Ishikawa (cell line): ENCODE measurements around the gene IFNG-AS1.

Source experiments
- CEBPB ChIP-seq: IDR thresholded peaks from 2 replicates; pipeline ENCODE4 v1.6.1; 2012
- CREB1 ChIP-seq: IDR thresholded peaks from 2 replicates; pipeline ENCODE4 v1.6.1; 2012; ENCODE audit warnings: low read depth
- EGR1 ChIP-seq: IDR thresholded peaks from 2 replicates; pipeline ENCODE4 v1.6.1; 2012
- EP300 ChIP-seq: IDR thresholded peaks from 2 replicates; pipeline ENCODE4 v1.6.1; 2012; ENCODE audit warnings: borderline replicate concordance
- FOXM1 ChIP-seq: IDR thresholded peaks from 2 replicates; pipeline ENCODE4 v1.6.1; 2012; ENCODE audit warnings: low read depth, borderline replicate concordance
- MAX ChIP-seq: IDR thresholded peaks from 2 replicates; pipeline ENCODE4 v1.6.1; 2012
- NFIC ChIP-seq: IDR thresholded peaks from 2 replicates; pipeline ENCODE4 v1.6.1; 2012
- RAD21 ChIP-seq: IDR thresholded peaks from 2 replicates; pipeline ENCODE4 v1.6.1; 2012; ENCODE audit warnings: low read depth
- REST ChIP-seq: IDR thresholded peaks from 2 replicates; pipeline ENCODE4 v1.6.1; 2012; ENCODE audit warnings: low read depth, mild to moderate bottlenecking
- TAF1 ChIP-seq: IDR thresholded peaks from 2 replicates; pipeline ENCODE4 v1.6.1; 2012; ENCODE audit warnings: low read depth, mild to moderate bottlenecking
- TCF12 ChIP-seq: IDR thresholded peaks from 2 replicates; pipeline ENCODE4 v1.6.1; 2012; ENCODE audit warnings: low read depth
- TEAD4 ChIP-seq: IDR thresholded peaks from 2 replicates; pipeline ENCODE4 v1.6.1; 2012
- USF1 ChIP-seq: IDR thresholded peaks from 2 replicates; pipeline ENCODE4 v1.6.1; 2012
- YY1 ChIP-seq: IDR thresholded peaks from 2 replicates; pipeline ENCODE4 v1.6.1; 2012; ENCODE audit warnings: low read depth

- TF ChIP-seq REST (no peak), TCF12 (no peak), EGR1 (no peak), TAF1 (no peak), CEBPB (no peak), EP300 (no peak), YY1 (no peak), MAX (no peak), FOXM1 (no peak), RAD21 (no peak), NFIC (no peak), TEAD4 (no peak), USF1 (no peak), CREB1 (no peak)
These were observed 23.9 kb downstream of the IFNG-AS1 start for GRCh38 chr12:68013181-68013580.
